ENCODE measurements around the gene CDC73.
"Not testable (repeated sequence)": the region's sequence is repeated elsewhere in the genome, so short reads cannot be mapped to it uniquely, and the experiment has no call there.

Gene CDC73

GRCh38 chr1:193183019-193183627, 61.3 kb downstream of the CDC73 start:
- no peak for DNase-seq

GRCh38 chr1:193184776-193185175, 62.9 kb downstream of the CDC73 start:
- no peak for DNase-seq

GRCh38 chr1:193185211-193185610, 63.4 kb downstream of the CDC73 start:
- DNase-seq: no peak

GRCh38 chr1:193185901-193186731, 64.3 kb downstream of the CDC73 start, which contains the start of gene B3GALT2:
B3GALT2 (minus strand) TSS chr1:193186613; CDS start chr1:193181562, 5,051 bp downstream.
- no peak for DNase-seq

GRCh38 chr1:193187114-193187513, 65.3 kb downstream of the CDC73 start:
- no peak for DNase-seq

GRCh38 chr1:193188915-193189314, 67.1 kb downstream of the CDC73 start:
- DNase-seq: not testable (repeated sequence)

GRCh38 chr1:193189442-193190095, 67.7 kb downstream of the CDC73 start:
- DNase-seq: no peak

GRCh38 chr1:193190096-193190744, 68.4 kb downstream of the CDC73 start:
- no peak for DNase-seq

GRCh38 chr1:193192586-193192985, 70.8 kb downstream of the CDC73 start:
- DNase-seq: no peak

- no peak for DNase-seq
Observed at GRCh38 chr1:193199940-193200339, 78.1 kb downstream of the CDC73 start.

- DNase-seq: no peak
Observed at GRCh38 chr1:193201021-193201420, 79.2 kb downstream of the CDC73 start.

- no peak for DNase-seq
Observed at GRCh38 chr1:193210996-193211395, 89.2 kb downstream of the CDC73 start.

- DNase-seq: no peak
Observed at GRCh38 chr1:193211539-193211938, 89.7 kb downstream of the CDC73 start.

GRCh38 chr1:193212637-193213036, 90.8 kb downstream of the CDC73 start:
- DNase-seq: no peak

GRCh38 chr1:193213998-193214397, 92.2 kb downstream of the CDC73 start:
- no peak for DNase-seq

- no peak for DNase-seq
Observed at GRCh38 chr1:193216920-193217319, 95.1 kb downstream of the CDC73 start.

GRCh38 chr1:193219391-193219790, 97.6 kb downstream of the CDC73 start:
- no peak for DNase-seq

GRCh38 chr1:193221651-193222050, 99.8 kb downstream of the CDC73 start:
- no peak for DNase-seq

GRCh38 chr1:193222056-193222615, 100.3 kb downstream of the CDC73 start:
- no peak for DNase-seq

GRCh38 chr1:193229136-193229535, 107.3 kb downstream of the CDC73 start:
- DNase-seq: no peak

- not testable (repeated sequence) for DNase-seq
Observed at GRCh38 chr1:193231146-193231545, 109.3 kb downstream of the CDC73 start.

GRCh38 chr1:193234530-193234929, 112.7 kb downstream of the CDC73 start:
- DNase-seq: no peak
